GM23338 (cell line): Measurements from ENCODE around the gene TBP. TPM values are rescaled to one million over a fixed set of nuclear protein-coding genes. Genes with fewer than 3 reads are reported as not detected.

Experiments used
- ATAC-seq: fragments of 200-7000 bp; cut with Tn5 transposase; 3 replicates; pipeline ENCODE4 v1.9.1; 2020
- DNase-seq: peaks from one replicate; pipeline ENCODE4 v3.0.0-alpha.2; 2015; ENCODE audit warnings: low spot score
- H2AFZ ChIP-seq: fragments of 200-600 bp; sonication (generic); 2 replicates; pipeline ENCODE4 v1.8.0; 2016; ENCODE audit warnings: antibody characterized with exemption, mild to moderate bottlenecking, moderate library complexity
- H3F3A ChIP-seq: fragments of 200-600 bp; sonication (generic); replicated peaks from 2 replicates; pipeline ENCODE4 v1.8.0; 2017; ENCODE audit warnings: antibody characterized with exemption, mixed run types, low read depth
- H3K27ac ChIP-seq: fragments of 200-600 bp; sonication (generic); 2 replicates; pipeline ENCODE4 v1.6.1; 2016; ENCODE audit warnings: low read depth
- H3K27me3 ChIP-seq: fragments of 200-600 bp; sonication (generic); 2 replicates; pipeline ENCODE4 v1.8.0; 2016; ENCODE audit warnings: mild to moderate bottlenecking, mixed run types, moderate library complexity; ENCODE audit not compliant: insufficient read depth
- H3K36me3 ChIP-seq: fragments of 200-600 bp; sonication (generic); 2 replicates; pipeline ENCODE4 v1.8.0; 2016; ENCODE audit warnings: mild to moderate bottlenecking; ENCODE audit not compliant: insufficient read depth
- H3K4me1 ChIP-seq: fragments of 200-600 bp; sonication (generic); 2 replicates; pipeline ENCODE4 v1.8.0; 2016; ENCODE audit warnings: mild to moderate bottlenecking, moderate library complexity; ENCODE audit not compliant: insufficient read depth
- H3K4me2 ChIP-seq: fragments of 200-600 bp; sonication (generic); 2 replicates; pipeline ENCODE4 v1.7.1; 2017; ENCODE audit warnings: mixed run types
- H3K4me3 ChIP-seq: fragments of 200-600 bp; sonication (generic); 2 replicates; pipeline ENCODE4 v1.6.1; 2016; ENCODE audit warnings: mixed run types
- H3K79me2 ChIP-seq: fragments of 200-600 bp; sonication (generic); replicated peaks from 2 replicates; pipeline ENCODE4 v1.8.0; 2017; ENCODE audit warnings: mild to moderate bottlenecking; ENCODE audit not compliant: insufficient read depth
- H3K9me2 ChIP-seq: fragments of 200-600 bp; sonication (generic); 2 replicates; pipeline ENCODE4 v1.8.0; 2017; ENCODE audit not compliant: insufficient read depth
- H4K20me1 ChIP-seq: fragments of 200-600 bp; sonication (generic); replicated peaks from 2 replicates; pipeline ENCODE4 v1.8.0; 2017; ENCODE audit warnings: mild to moderate bottlenecking; ENCODE audit not compliant: insufficient read depth
- H3K27ac Mint-ChIP-seq: 2 replicates; pipeline ENCODE4 v1.8.0; 2020; ENCODE audit warnings: inconsistent platforms, mild to moderate bottlenecking, moderate library complexity, mixed read lengths
- H3K27me3 Mint-ChIP-seq: 3 replicates; pipeline ENCODE4 v1.8.0; 2022; ENCODE audit warnings: low read depth, mild to moderate bottlenecking, moderate library complexity, mixed read lengths, inconsistent platforms; ENCODE audit not compliant: insufficient read depth, poor library complexity
- H3K36me3 Mint-ChIP-seq: 3 replicates; pipeline ENCODE4 v1.8.0; 2021; ENCODE audit warnings: low read depth, mild to moderate bottlenecking, inconsistent platforms, moderate library complexity, mixed read lengths
- H3K4me1 Mint-ChIP-seq: 3 replicates; pipeline ENCODE4 v1.8.0; 2020; ENCODE audit warnings: mild to moderate bottlenecking, inconsistent platforms, mixed read lengths
- H3K4me3 Mint-ChIP-seq: 3 replicates; pipeline ENCODE4 v1.8.0; 2021; ENCODE audit warnings: moderate library complexity, mild to moderate bottlenecking, inconsistent platforms, mixed read lengths
- H3K9me3 Mint-ChIP-seq: 3 replicates; pipeline ENCODE4 v1.8.0; 2020; ENCODE audit warnings: moderate library complexity, mild to moderate bottlenecking, inconsistent platforms, mixed read lengths
- CREB1 ChIP-seq: fragments of 250-450 bp; sonication (Bioruptor Pico); IDR thresholded peaks from 2 replicates; pipeline ENCODE4 v1.5.0; 2020; ENCODE audit warnings: low read depth, mild to moderate bottlenecking, moderate library complexity
- EZH2 ChIP-seq: fragments of 200-600 bp; sonication (generic); IDR thresholded peaks from one replicate; pipeline ENCODE4 v1.8.0; 2017; ENCODE audit warnings: antibody characterized with exemption, mild to moderate bottlenecking, low read depth; ENCODE audit not compliant: unreplicated experiment
- EZH2phosphoT487 ChIP-seq: fragments of 200-600 bp; sonication (generic); IDR thresholded peaks from one replicate; pipeline ENCODE4 v1.8.1; 2018; ENCODE audit warnings: antibody characterized with exemption; ENCODE audit not compliant: unreplicated experiment
- JUNB ChIP-seq: IDR thresholded peaks from one replicate; pipeline ENCODE4 v1.6.1; 2016; ENCODE audit warnings: antibody characterized with exemption; ENCODE audit not compliant: unreplicated experiment
- NANOG ChIP-seq: IDR thresholded peaks from 2 replicates; pipeline ENCODE4 v1.6.1; 2016; ENCODE audit warnings: antibody characterized with exemption, borderline replicate concordance
- POLR2AphosphoS5 ChIP-seq: IDR thresholded peaks from 2 replicates; pipeline ENCODE4 v1.6.1; 2016; ENCODE audit warnings: antibody characterized with exemption, low read depth
- REST ChIP-seq: IDR thresholded peaks from one replicate; pipeline ENCODE4 v1.6.1; 2018; ENCODE audit warnings: antibody characterized with exemption; ENCODE audit not compliant: unreplicated experiment
- STAT1 ChIP-seq: IDR thresholded peaks from one replicate; pipeline ENCODE4 v1.6.1; 2016; ENCODE audit warnings: antibody characterized with exemption; ENCODE audit not compliant: unreplicated experiment
- ZNF114 ChIP-seq: fragments of 250-450 bp; sonication (Bioruptor Pico); IDR thresholded peaks from 2 replicates; pipeline ENCODE4 v1.5.0; 2020; ENCODE audit warnings: mild to moderate bottlenecking, moderate library complexity
- ZNF331 ChIP-seq: fragments of 250-450 bp; sonication (Bioruptor Pico); IDR thresholded peaks from 2 replicates; pipeline ENCODE4 v1.5.0; 2020; ENCODE audit warnings: low read depth, mild to moderate bottlenecking, moderate library complexity
- ZNF462 ChIP-seq: fragments of 250-450 bp; sonication (Bioruptor Pico); IDR thresholded peaks from 2 replicates; pipeline ENCODE4 v1.5.0; 2020; ENCODE audit warnings: mild to moderate bottlenecking, moderate library complexity
- polyA plus RNA-seq: library from polyadenylated mRNA; unstranded; fragments of >200 nt; fragmentation: Nextera tagmentation; extraction: Ambion mirVana; gene quantifications from 2 replicates; pipeline ENCODE4 v1.2.1, GENCODE V29; 2016
- total RNA-seq: library from RNA; depleted of rRNA; stranded (reverse); fragments of >200 nt; shearing (Covaris generic); gene quantifications from 2 replicates; pipeline ENCODE4 v1.2.3, GENCODE V29; 2014
- TF ChIP-seq, protein P1 (sequence below): IDR thresholded peaks from 2 replicates; pipeline ENCODE4 v1.6.1; 2016; ENCODE audit warnings: antibody characterized with exemption
- TF ChIP-seq, protein P2 (sequence below), 2 experiments: fragments of 200-600 bp in 1 of 2; sonication (generic) in 1 of 2; conservative IDR thresholded peaks; 2 replicates each; pipeline versions ENCODE4 v1.5.1 to v1.6.1; 2016 to 2017; ENCODE audit warnings: antibody characterized with exemption in 2 of 2, low read depth in 2 of 2, mild to moderate bottlenecking in 2 of 2, moderate library complexity in 1 of 2

TBP gene
- total and polyA plus RNA-seq, 2 experiments from 2014 or later, result 30.3 to 36.5 TPM

- Histone ChIP-seq H3K4me1 (no peaks in the 10 kb centered on the region), H4K20me1 (peaks cover 12% of the 10 kb centered on the region; the same call in 1 of the 2 replicates), H2AFZ (no peak overlapping the region), H3K4me2 (no peak overlapping the region), H3K27me3 (no peaks in the 10 kb centered on the region), H3K9me2 (no peaks in the 10 kb centered on the region), H3K79me2 (peaks cover 33% of the 10 kb centered on the region), H3K36me3 (peaks cover 40% of the 10 kb centered on the region; the same call in 1 of the 2 replicates), H3K27ac (no peak overlapping the region), H3F3A (no peaks in the 10 kb centered on the region), H3K4me3 (no peak overlapping the region)
- DNase-seq (no peak), ATAC-seq (no peak)
- H3K4me1 Mint-ChIP-seq, result no peaks in the 10 kb centered on the region
- no peaks in the 10 kb centered on the region for H3K27me3 Mint-ChIP-seq
- no peaks in the 10 kb centered on the region for H3K9me3 Mint-ChIP-seq
- TF ChIP-seq JUNB, result no peak
- no peak for TF ChIP-seq STAT1
- TF ChIP-seq ZNF114 (CRISPR knock-in tag), result no peak
- TF ChIP-seq, protein P1, sequence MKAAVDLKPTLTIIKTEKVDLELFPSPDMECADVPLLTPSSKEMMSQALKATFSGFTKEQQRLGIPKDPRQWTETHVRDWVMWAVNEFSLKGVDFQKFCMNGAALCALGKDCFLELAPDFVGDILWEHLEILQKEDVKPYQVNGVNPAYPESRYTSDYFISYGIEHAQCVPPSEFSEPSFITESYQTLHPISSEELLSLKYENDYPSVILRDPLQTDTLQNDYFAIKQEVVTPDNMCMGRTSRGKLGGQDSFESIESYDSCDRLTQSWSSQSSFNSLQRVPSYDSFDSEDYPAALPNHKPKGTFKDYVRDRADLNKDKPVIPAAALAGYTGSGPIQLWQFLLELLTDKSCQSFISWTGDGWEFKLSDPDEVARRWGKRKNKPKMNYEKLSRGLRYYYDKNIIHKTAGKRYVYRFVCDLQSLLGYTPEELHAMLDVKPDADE, result no peak
- TF ChIP-seq NANOG, result no peak
- TF ChIP-seq ZNF462 (CRISPR knock-in tag), result no peak
- TF ChIP-seq, protein P2, sequence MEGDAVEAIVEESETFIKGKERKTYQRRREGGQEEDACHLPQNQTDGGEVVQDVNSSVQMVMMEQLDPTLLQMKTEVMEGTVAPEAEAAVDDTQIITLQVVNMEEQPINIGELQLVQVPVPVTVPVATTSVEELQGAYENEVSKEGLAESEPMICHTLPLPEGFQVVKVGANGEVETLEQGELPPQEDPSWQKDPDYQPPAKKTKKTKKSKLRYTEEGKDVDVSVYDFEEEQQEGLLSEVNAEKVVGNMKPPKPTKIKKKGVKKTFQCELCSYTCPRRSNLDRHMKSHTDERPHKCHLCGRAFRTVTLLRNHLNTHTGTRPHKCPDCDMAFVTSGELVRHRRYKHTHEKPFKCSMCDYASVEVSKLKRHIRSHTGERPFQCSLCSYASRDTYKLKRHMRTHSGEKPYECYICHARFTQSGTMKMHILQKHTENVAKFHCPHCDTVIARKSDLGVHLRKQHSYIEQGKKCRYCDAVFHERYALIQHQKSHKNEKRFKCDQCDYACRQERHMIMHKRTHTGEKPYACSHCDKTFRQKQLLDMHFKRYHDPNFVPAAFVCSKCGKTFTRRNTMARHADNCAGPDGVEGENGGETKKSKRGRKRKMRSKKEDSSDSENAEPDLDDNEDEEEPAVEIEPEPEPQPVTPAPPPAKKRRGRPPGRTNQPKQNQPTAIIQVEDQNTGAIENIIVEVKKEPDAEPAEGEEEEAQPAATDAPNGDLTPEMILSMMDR (conservative IDR thresholded peaks at IDR 0.05; ENCODE audit: low read depth in 2 of 2), result no peak
- TF ChIP-seq EZH2phosphoT487, result no peak
- TF ChIP-seq CREB1 (CRISPR knock-in tag), result no peak
- TF ChIP-seq REST, result no peak
- no peak for TF ChIP-seq POLR2AphosphoS5
- no peak for TF ChIP-seq ZNF331 (CRISPR knock-in tag)
- no peak for TF ChIP-seq EZH2
- H3K4me3 Mint-ChIP-seq, result no peak overlapping the region
- peaks cover 80% of the 10 kb centered on the region for H3K36me3 Mint-ChIP-seq
- H3K27ac Mint-ChIP-seq, result no peak overlapping the region
Observed at GRCh38 chr6:170536671-170537070, 17.5 kb upstream of the TBP start.
